Measurements from ENCODE around the gene CCDC12. TPM values are rescaled to one million over a fixed set of nuclear protein-coding genes. Genes with fewer than 3 reads are reported as not detected.

CCDC12 gene
- total and polyA plus RNA-seq, 2 of the 13 experiments (the other 11 are each of a cell fraction or from before 2014, with no cell fraction given): 30.1 to 49.5 TPM

GRCh38 chr3:46970391-46971091 lies 6.0 kb downstream of the CCDC12 start (continued):
- TF ChIP-seq, protein P1, sequence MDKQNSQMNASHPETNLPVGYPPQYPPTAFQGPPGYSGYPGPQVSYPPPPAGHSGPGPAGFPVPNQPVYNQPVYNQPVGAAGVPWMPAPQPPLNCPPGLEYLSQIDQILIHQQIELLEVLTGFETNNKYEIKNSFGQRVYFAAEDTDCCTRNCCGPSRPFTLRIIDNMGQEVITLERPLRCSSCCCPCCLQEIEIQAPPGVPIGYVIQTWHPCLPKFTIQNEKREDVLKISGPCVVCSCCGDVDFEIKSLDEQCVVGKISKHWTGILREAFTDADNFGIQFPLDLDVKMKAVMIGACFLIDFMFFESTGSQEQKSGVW (CRISPR knock-in tag; IDR thresholded peaks at IDR 0.05; ENCODE audit: borderline replicate concordance): no peak
- TF ChIP-seq POLR2AphosphoS2 (IDR thresholded peaks at IDR 0.05; ENCODE audit: low read depth, low read length) (no peak), RAD51 (IDR thresholded peaks at IDR 0.05; ENCODE audit: borderline replicate concordance) (no peak), ZNF138 (CRISPR knock-in tag; IDR thresholded peaks at IDR 0.05; ENCODE audit: low read depth) (no peak), SMAD9 (CRISPR knock-in tag; IDR thresholded peaks at IDR 0.05) (no peak), FLYWCH1 (CRISPR knock-in tag; IDR thresholded peaks at IDR 0.05) (no peak), ZNF18 (CRISPR knock-in tag; IDR thresholded peaks at IDR 0.05; ENCODE audit: insufficient replicate concordance) (peak; percentile 15), PAXIP1 (CRISPR knock-in tag; conservative IDR thresholded peaks at IDR 0.05) (peak; percentile 93), JDP2 (CRISPR knock-in tag; IDR thresholded peaks at IDR 0.05; ENCODE audit: borderline replicate concordance) (no peak), ZBTB3 (CRISPR knock-in tag; IDR thresholded peaks at IDR 0.05; ENCODE audit: borderline replicate concordance, low read depth) (no peak), MAZ (IDR thresholded peaks at IDR 0.05; ENCODE audit: borderline replicate concordance, low read depth, low read length) (no peak), MAZ (CRISPR knock-in tag; IDR thresholded peaks at IDR 0.05; ENCODE audit: low read depth) (no peak), ZNF530 (CRISPR knock-in tag; IDR thresholded peaks at IDR 0.05; ENCODE audit: low read depth) (no peak), SALL1 (CRISPR knock-in tag; IDR thresholded peaks at IDR 0.05) (peak; percentile 96), SNAPC4 (CRISPR knock-in tag; IDR thresholded peaks at IDR 0.05) (no peak), ZFP36 (IDR thresholded peaks at IDR 0.05; ENCODE audit: borderline replicate concordance, low read depth, low read length, partially characterized antibody) (no peak), GPN1 (CRISPR knock-in tag; IDR thresholded peaks at IDR 0.05; ENCODE audit: borderline replicate concordance) (no peak), ZNF605 (CRISPR knock-in tag; IDR thresholded peaks at IDR 0.05) (no peak)
